Colonic mucosa (tissue), 4 donors: Measurements from ENCODE around the gene VPS52. TPM values are rescaled to one million over a fixed set of nuclear protein-coding genes. Genes with fewer than 3 reads are reported as not detected.

Experiments used
- DNase-seq: peaks from one replicate; pipeline ENCODE4 v3.0.0-alpha.2; 2020
- H3K27ac ChIP-seq: fragments of 200-600 bp; one replicate; pipeline ENCODE4 v1.8.0; 2021
- H3K27me3 ChIP-seq: fragments of 200-600 bp; one replicate; pipeline ENCODE4 v1.8.0; 2021
- H3K36me3 ChIP-seq: fragments of 200-600 bp; one replicate; pipeline ENCODE4 v1.8.0; 2021
- H3K4me1 ChIP-seq: fragments of 200-600 bp; one replicate; pipeline ENCODE4 v1.8.0; 2021; ENCODE audit warnings: mild to moderate bottlenecking
- H3K4me3 ChIP-seq: fragments of 200-600 bp; one replicate; pipeline ENCODE4 v1.8.0; 2021
- H3K9ac ChIP-seq, 2 donors: one replicate each; pipeline ENCODE4 v1.7.0; 2013; ENCODE audit warnings: control low read depth in 2 of 2, low read depth in 2 of 2, low read length in 2 of 2
- H3K9me3 ChIP-seq: fragments of 200-600 bp; one replicate; pipeline ENCODE4 v1.8.0; 2021
- intact Hi-C: fragments of 100-400 bp; cut with DNase I; formaldehyde crosslinking; loops from one replicate; pipeline ENCODE4 v1.14.1; 2022
- total RNA-seq, 2 donors: library from RNA; stranded (reverse); fragmentation: NEBNext Ultra II Directional in 1 of 2; extraction: Animal tissue kit (Norgen Biotek cat#: 25700) in 1 of 2; gene quantifications; one replicate each; pipeline ENCODE4 v1.2.1, GENCODE V29; 2021
- TF ChIP-seq, protein P1 (sequence below): fragments of 200-600 bp; IDR thresholded peaks from one replicate; pipeline ENCODE4 v1.8.0; 2022; ENCODE audit warnings: antibody characterized with exemption, mild to moderate bottlenecking
- donor health status: healthy.
- donor health status: DM: no; HTN: no; CAD: no.
- donor health status: DM: no; HTN: no; CAD: no.

The VPS52 gene
- total RNA-seq, 2 donors from 2014 or later, result 48.4 to 73.2 TPM

- no peaks in the 10 kb centered on the region for H3K9me3 ChIP-seq
- DNase-seq, result no peak
- H3K4me1 ChIP-seq, result peaks cover 9% of the 10 kb centered on the region
- H3K9ac ChIP-seq, result no peak overlapping the region
- H3K36me3 ChIP-seq, result peaks cover 3% of the 10 kb centered on the region
- H3K27ac ChIP-seq, result no peak overlapping the region
- H3K4me3 ChIP-seq, result no peak overlapping the region
- intact Hi-C loops, result no loop called here
- TF ChIP-seq, protein P1, sequence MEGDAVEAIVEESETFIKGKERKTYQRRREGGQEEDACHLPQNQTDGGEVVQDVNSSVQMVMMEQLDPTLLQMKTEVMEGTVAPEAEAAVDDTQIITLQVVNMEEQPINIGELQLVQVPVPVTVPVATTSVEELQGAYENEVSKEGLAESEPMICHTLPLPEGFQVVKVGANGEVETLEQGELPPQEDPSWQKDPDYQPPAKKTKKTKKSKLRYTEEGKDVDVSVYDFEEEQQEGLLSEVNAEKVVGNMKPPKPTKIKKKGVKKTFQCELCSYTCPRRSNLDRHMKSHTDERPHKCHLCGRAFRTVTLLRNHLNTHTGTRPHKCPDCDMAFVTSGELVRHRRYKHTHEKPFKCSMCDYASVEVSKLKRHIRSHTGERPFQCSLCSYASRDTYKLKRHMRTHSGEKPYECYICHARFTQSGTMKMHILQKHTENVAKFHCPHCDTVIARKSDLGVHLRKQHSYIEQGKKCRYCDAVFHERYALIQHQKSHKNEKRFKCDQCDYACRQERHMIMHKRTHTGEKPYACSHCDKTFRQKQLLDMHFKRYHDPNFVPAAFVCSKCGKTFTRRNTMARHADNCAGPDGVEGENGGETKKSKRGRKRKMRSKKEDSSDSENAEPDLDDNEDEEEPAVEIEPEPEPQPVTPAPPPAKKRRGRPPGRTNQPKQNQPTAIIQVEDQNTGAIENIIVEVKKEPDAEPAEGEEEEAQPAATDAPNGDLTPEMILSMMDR, result no peak
- no peaks in the 10 kb centered on the region for H3K27me3 ChIP-seq
Measured at GRCh38 chr6:33301877-33302276, 30.2 kb upstream of the VPS52 start.

DNA sequence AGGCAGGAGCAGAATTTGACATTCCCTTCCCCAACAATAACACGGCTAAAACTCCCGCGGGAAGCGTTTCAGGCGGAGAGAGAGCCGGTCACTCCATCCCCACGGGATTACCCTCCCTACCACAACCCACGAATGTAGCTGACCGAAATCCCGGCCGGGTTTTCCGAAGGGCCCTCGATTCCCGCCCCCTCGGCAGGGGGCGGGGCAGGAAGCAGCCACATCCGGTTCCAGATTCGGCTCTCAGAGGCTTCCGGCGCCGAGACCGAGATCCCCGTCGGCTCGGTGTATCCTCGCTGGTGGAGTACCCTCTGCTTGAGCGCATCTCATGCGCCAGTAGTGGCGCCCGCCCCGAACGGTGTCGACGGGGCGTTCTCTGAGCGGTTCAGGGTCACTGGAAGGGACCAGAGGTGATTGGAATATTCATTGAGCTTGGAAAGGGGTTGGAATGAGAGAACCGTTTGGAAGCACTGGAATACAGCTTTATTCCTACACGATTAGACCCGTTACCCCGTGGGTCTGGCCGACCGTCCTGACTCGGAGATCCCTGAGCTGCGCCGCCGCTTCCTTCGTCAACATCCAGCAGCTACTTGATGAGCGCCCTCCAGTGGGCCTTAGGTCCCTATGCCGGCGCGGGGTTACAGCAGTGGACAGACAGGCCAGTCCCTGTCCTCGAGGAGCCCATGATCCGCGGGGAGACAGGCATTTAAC is 27.7 kb upstream of the VPS52 start:
- peak overlapping the region; percentile 97 to 99 for H3K9ac ChIP-seq
- H3K36me3 ChIP-seq, result no peaks in the 10 kb centered on the region
- TF ChIP-seq, protein P1, result peak; percentile 71
- intact Hi-C loops, result no loop called here
- DNase-seq, result peak; percentile 94
- H3K4me3 ChIP-seq, result peak overlapping the region; percentile 64
- H3K27ac ChIP-seq, result peak overlapping the region; percentile 98
- peaks cover 9% of the 10 kb centered on the region for H3K4me1 ChIP-seq
- H3K27me3 ChIP-seq, result no peaks in the 10 kb centered on the region
- no peaks in the 10 kb centered on the region for H3K9me3 ChIP-seq

- Histone ChIP-seq H3K4me1 (peaks cover 9% of the 10 kb centered on the region), H3K4me3 (peak within 1 kb of the TSS; percentile 64), H3K9me3 (no peaks in the 10 kb centered on the region), H3K27ac (peak within 1 kb of the TSS; percentile 98), H3K27me3 (no peaks in the 10 kb centered on the region), H3K9ac (peak within 1 kb of the TSS; percentile 97 to 99), H3K36me3 (no peaks in the 10 kb centered on the region)
- intact Hi-C loops, result no loop called here
- DNase-seq, result peak; percentile 82
- TF ChIP-seq, protein P1, result no peak
Measured at GRCh38 chr6:33298773-33299236, 27.1 kb upstream of the VPS52 start, which contains the start of gene RGL2. Gene RGL2, minus strand, starts transcription at chr6:33298942. Its CDS starts 332 bp downstream, at chr6:33298610.

DNA sequence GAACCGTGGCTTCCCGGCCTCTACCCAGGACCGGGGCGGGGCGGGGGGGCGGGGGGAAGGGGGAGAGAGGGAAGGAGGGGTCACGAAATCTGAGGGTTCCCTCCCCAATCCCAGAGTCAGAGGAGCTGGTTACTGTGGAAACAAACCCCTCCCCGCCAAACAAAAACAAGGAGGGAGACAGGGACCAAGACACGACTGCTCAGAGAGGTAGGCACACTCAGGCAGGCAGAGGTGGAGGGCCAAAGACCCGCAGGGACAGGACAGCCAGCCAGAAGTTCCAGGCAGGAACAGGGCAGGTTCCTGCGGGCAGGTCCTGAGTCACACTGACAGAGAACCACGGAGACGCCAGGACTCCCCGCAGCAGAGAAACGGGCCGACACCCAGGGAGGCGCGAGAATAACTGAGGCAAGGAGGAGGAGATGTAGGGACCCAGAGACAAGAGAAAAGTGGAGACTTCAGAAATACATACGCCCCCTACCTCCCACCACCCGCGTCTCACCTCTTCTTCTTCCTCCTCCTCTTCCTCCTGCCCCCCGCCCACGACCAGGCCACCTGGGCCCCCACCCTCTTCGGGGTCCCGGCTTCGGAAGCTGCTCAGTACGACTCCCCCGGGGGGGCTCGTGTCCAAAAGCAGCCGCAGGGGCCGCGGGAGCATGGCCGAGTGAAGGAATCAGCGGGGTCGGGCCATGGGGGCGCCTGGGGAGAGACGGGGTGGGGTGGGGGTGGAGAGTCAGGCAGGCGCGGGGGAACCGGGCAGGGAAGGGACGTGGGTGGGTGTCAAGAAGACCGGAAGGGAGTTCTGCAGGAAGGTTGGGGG is 26.5 kb upstream of the VPS52 start:
- TF ChIP-seq, protein P1, result no peak
- H3K27ac ChIP-seq, result peak overlapping the region; percentile 98
- H3K9me3 ChIP-seq, result no peaks in the 10 kb centered on the region
- intact Hi-C loops, result no loop called here
- H3K4me3 ChIP-seq, result peak overlapping the region; percentile 64
- H3K36me3 ChIP-seq, result no peaks in the 10 kb centered on the region
- no peaks in the 10 kb centered on the region for H3K27me3 ChIP-seq
- peaks cover 9% of the 10 kb centered on the region for H3K4me1 ChIP-seq
- peak overlapping the region; percentile 97 to 99 for H3K9ac ChIP-seq
- peak; percentile 84 for DNase-seq

GRCh38 chr6:33297406-33297955 is 25.8 kb upstream of the VPS52 start:
- peak overlapping the region; percentile 98 for H3K27ac ChIP-seq
- peak overlapping the region; percentile 62 to 74 for H3K9ac ChIP-seq
- peaks cover 9% of the 10 kb centered on the region for H3K4me1 ChIP-seq
- DNase-seq, result peak; percentile 75
- no peaks in the 10 kb centered on the region for H3K36me3 ChIP-seq
- H3K4me3 ChIP-seq, result peak overlapping the region; percentile 64
- intact Hi-C loops, result no loop called here
- no peaks in the 10 kb centered on the region for H3K27me3 ChIP-seq
- no peaks in the 10 kb centered on the region for H3K9me3 ChIP-seq
- TF ChIP-seq, protein P1, result no peak
